ENCODE measurements around the gene MMP14. TPM values are rescaled to one million over a fixed set of nuclear protein-coding genes. Genes with fewer than 3 reads are reported as not detected.

The MMP14 gene
- total and polyA plus RNA-seq, 2 experiments from 2014 or later, result 21.4 to 160 TPM

DNA sequence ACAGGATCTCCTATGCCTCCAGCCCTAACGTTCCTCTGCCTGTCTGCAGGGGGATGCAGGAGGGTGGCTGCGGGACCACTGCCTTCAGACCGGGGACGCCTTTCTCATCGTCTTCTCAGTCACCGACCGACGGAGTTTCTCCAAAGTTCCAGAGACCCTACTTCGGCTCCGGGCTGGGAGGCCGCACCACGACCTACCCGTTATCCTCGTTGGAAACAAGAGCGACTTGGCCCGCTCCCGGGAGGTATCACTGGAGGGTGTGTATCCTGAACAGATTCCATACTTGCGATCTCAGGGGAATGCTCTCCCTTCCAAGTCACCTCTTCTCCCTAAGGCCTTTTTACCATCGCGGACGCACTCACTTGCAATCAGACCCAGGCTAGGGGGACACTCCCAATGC is 49.6 kb downstream of the MMP14 start:
- peaks cover 36% of the 10 kb centered on the region for H3K4me1 ChIP-seq (ENCODE audit: insufficient read depth)
- peak overlapping the region; percentile 83 for H3K4me2 ChIP-seq
- no peaks in the 10 kb centered on the region for H3K9me2 ChIP-seq (replicated peaks; ENCODE audit: insufficient read depth)
- H3K27me3 ChIP-seq, result no peaks in the 10 kb centered on the region
- no peaks in the 10 kb centered on the region for H4K20me1 ChIP-seq (ENCODE audit: insufficient read depth, poor library complexity, severe bottlenecking)
- no peaks in the 10 kb centered on the region for H3K36me3 ChIP-seq (replicated peaks; ENCODE audit: insufficient read depth, low read depth)
- TF ChIP-seq, protein P1, sequence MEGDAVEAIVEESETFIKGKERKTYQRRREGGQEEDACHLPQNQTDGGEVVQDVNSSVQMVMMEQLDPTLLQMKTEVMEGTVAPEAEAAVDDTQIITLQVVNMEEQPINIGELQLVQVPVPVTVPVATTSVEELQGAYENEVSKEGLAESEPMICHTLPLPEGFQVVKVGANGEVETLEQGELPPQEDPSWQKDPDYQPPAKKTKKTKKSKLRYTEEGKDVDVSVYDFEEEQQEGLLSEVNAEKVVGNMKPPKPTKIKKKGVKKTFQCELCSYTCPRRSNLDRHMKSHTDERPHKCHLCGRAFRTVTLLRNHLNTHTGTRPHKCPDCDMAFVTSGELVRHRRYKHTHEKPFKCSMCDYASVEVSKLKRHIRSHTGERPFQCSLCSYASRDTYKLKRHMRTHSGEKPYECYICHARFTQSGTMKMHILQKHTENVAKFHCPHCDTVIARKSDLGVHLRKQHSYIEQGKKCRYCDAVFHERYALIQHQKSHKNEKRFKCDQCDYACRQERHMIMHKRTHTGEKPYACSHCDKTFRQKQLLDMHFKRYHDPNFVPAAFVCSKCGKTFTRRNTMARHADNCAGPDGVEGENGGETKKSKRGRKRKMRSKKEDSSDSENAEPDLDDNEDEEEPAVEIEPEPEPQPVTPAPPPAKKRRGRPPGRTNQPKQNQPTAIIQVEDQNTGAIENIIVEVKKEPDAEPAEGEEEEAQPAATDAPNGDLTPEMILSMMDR (IDR thresholded peaks at IDR 0.05; ENCODE audit: poor library complexity), result no peak
- no peak for TF ChIP-seq EZH2phosphoT487 (IDR thresholded peaks at IDR 0.05; ENCODE audit: low read depth, severe bottlenecking, unreplicated experiment)
- no peak for TF ChIP-seq EZH2 (IDR thresholded peaks at IDR 0.05; ENCODE audit: borderline replicate concordance)
- H3K79me2 ChIP-seq, result peaks cover 4% of the 10 kb centered on the region
- H3K9me3 ChIP-seq (ENCODE audit: low read depth), result no peaks in the 10 kb centered on the region
- no peak overlapping the region for H3K4me3 ChIP-seq
- 94% methylated on average over 21 of the region's 21 CpGs for WGBS (ENCODE audit: low lambda C conversion rate, missing lambda C conversion rate)
- H3K27ac ChIP-seq, result peak overlapping the region; percentile 91
- peak overlapping the region; percentile 85 for H2AFZ ChIP-seq
- DNase-seq (ENCODE audit: low spot score), result no peak

DNA sequence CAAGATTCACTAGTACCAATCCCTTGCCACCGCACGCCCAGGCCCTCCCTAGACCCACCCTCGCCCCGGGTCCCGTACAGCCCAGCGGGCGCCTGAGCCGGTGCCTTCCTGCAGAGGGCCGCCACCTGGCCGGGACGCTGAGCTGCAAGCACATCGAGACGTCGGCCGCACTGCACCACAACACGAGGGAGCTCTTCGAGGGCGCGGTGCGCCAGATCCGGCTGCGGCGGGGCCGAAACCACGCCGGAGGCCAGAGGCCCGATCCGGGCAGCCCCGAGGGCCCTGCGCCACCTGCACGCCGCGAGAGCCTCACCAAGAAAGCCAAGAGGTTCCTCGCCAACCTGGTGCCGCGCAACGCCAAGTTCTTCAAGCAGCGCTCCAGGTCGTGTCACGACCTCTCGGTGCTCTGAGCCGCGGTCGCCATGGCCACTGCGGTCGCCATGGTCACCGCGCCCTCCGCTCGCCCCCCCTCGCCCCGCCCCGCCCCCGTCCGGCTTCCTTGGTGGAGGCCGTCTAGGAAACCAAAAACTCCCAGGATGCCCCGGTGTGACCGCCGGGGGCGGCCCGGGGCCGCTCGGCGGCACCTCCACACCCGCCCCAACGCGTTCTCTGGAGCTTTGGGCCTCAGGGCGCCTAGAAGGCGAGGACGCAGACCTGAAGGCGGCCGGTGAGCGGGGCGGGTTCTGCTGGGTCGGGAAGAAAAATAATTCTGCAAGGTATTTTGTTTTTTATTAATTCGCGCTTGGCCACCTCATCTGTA is 50.3 kb downstream of the MMP14 start:
- Histone ChIP-seq H3K27me3 (no peaks in the 10 kb centered on the region), H3K9me2 (replicated peaks; ENCODE audit: insufficient read depth) (no peaks in the 10 kb centered on the region), H3K4me2 (peak overlapping the region; percentile 83), H3K79me2 (peaks cover 4% of the 10 kb centered on the region), H2AFZ (peak overlapping the region; percentile 85), H3K4me1 (ENCODE audit: insufficient read depth) (peaks cover 36% of the 10 kb centered on the region), H4K20me1 (ENCODE audit: insufficient read depth, poor library complexity, severe bottlenecking) (no peaks in the 10 kb centered on the region), H3K36me3 (replicated peaks; ENCODE audit: insufficient read depth, low read depth) (no peaks in the 10 kb centered on the region), H3K4me3 (peak overlapping the region; percentile 47), H3K27ac (peak overlapping the region; percentile 91), H3K9me3 (ENCODE audit: low read depth) (no peaks in the 10 kb centered on the region)
- TF ChIP-seq EZH2phosphoT487 (IDR thresholded peaks at IDR 0.05; ENCODE audit: low read depth, severe bottlenecking, unreplicated experiment) (no peak), EZH2 (IDR thresholded peaks at IDR 0.05; ENCODE audit: borderline replicate concordance) (no peak)
- TF ChIP-seq, protein P1 (IDR thresholded peaks at IDR 0.05; ENCODE audit: poor library complexity), result peak; percentile 32
- 4% methylated on average over 55 of the region's 77 CpGs for WGBS (ENCODE audit: low lambda C conversion rate, missing lambda C conversion rate)
- peak; percentile 78 for DNase-seq (ENCODE audit: low spot score)

DNA sequence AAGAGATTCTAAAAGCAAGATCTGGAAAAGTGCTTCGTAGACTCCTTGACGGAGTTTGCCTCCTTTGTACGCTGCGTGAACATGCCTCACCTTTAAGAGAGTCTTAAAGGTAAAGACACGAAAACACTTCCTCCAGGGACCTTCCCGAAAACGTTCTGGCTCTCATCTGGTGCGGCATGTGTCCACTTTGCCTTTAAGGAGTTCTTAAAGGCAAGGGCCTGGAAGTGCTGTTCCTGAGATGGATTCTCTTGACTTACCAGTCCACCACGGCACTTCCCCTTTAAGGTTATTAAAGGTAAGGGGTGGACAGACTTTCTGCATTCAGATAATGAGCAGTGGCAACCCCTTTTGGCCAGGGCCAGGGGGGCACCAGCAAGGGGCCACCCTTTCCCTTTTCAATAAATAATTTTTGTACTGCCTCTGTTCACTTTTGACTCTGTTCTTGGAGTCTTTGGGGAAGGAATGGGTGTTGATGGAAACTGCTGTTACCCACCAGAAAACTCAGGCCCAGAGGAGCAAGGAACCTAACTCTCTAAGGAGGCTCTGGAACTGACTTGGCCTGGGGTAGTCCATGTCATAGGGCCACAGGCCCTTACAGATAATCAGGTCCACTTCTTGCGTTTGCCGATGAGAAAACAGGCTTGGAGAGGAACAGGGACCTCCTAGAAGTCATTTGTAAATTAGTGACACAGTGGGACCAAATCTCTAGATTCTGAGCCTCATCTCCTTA is 51.0 kb downstream of the MMP14 start:
- DNase-seq (ENCODE audit: low spot score), result peak; percentile 87
- no peaks in the 10 kb centered on the region for H3K9me2 ChIP-seq (replicated peaks; ENCODE audit: insufficient read depth)
- H2AFZ ChIP-seq, result peak overlapping the region; percentile 85
- H3K9me3 ChIP-seq (ENCODE audit: low read depth), result no peaks in the 10 kb centered on the region
- no peaks in the 10 kb centered on the region for H3K27me3 ChIP-seq
- peak overlapping the region; percentile 91 for H3K27ac ChIP-seq
- WGBS (ENCODE audit: low lambda C conversion rate, missing lambda C conversion rate), result 19% methylated on average over 11 of the region's 11 CpGs
- H4K20me1 ChIP-seq (ENCODE audit: insufficient read depth, poor library complexity, severe bottlenecking), result no peaks in the 10 kb centered on the region
- peak overlapping the region; percentile 83 for H3K4me2 ChIP-seq
- TF ChIP-seq, protein P1 (IDR thresholded peaks at IDR 0.05; ENCODE audit: poor library complexity), result no peak
- peaks cover 4% of the 10 kb centered on the region for H3K79me2 ChIP-seq
- H3K4me3 ChIP-seq, result peak overlapping the region; percentile 47
- no peaks in the 10 kb centered on the region for H3K36me3 ChIP-seq (replicated peaks; ENCODE audit: insufficient read depth, low read depth)
- H3K4me1 ChIP-seq (ENCODE audit: insufficient read depth), result peaks cover 32% of the 10 kb centered on the region

Measured in hepatocyte (in vitro differentiated cells).